ENCODE measurements around the gene MPP7. TPM values are rescaled to one million over a fixed set of nuclear protein-coding genes. Genes with fewer than 3 reads are reported as not detected.

MPP7 gene
- total RNA-seq, 1 experiment from 2014 or later: 0.55 TPM

DNA sequence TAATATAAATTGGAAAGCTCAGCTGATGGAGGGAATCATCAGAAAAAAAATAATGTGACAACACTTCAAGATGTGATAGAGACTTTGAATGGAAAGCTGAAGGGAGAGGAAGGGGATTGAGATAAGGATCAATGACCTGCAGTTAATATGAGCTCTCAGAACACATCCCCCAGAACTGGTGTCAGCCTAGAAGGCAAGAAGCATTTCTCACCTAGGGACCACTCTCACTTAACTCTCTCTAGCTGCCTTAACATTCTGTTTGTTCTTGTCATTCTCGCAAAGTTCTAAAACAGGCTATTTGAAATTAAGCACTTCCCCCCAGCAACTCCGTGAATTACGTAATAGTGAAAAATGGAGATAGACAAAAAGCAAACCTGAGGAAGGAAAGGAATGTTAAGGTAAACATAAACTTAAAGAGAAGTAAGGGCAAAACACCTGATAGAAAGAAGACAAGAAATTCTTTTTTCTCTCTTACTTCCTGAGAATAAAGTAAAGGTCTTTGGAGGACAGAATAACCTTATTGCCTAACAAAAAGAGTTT, 1.2 kb upstream of the MPP7 start:
- no peak for TF ChIP-seq EZH2 (IDR thresholded peaks at IDR 0.05; ENCODE audit: low read depth)
- TF ChIP-seq, protein P1, sequence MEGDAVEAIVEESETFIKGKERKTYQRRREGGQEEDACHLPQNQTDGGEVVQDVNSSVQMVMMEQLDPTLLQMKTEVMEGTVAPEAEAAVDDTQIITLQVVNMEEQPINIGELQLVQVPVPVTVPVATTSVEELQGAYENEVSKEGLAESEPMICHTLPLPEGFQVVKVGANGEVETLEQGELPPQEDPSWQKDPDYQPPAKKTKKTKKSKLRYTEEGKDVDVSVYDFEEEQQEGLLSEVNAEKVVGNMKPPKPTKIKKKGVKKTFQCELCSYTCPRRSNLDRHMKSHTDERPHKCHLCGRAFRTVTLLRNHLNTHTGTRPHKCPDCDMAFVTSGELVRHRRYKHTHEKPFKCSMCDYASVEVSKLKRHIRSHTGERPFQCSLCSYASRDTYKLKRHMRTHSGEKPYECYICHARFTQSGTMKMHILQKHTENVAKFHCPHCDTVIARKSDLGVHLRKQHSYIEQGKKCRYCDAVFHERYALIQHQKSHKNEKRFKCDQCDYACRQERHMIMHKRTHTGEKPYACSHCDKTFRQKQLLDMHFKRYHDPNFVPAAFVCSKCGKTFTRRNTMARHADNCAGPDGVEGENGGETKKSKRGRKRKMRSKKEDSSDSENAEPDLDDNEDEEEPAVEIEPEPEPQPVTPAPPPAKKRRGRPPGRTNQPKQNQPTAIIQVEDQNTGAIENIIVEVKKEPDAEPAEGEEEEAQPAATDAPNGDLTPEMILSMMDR (conservative IDR thresholded peaks at IDR 0.05): no peak
- Histone ChIP-seq H2AFZ (no peak overlapping the region), H3K79me2 (ENCODE audit: low read depth) (no peaks in the 10 kb centered on the region), H3K27ac (no peak overlapping the region), H4K20me1 (ENCODE audit: insufficient read depth) (no peaks in the 10 kb centered on the region), H3K9me3 (ENCODE audit: insufficient read depth, low read depth) (no peaks in the 10 kb centered on the region), H3K9me2 (ENCODE audit: insufficient read depth) (no peaks in the 10 kb centered on the region), H3F3A (ENCODE audit: insufficient read depth, low read depth) (no peaks in the 10 kb centered on the region), H3K4me3 (no peak overlapping the region; the same call in 1 of the 2 replicates), H3K36me3 (ENCODE audit: low read depth) (no peaks in the 10 kb centered on the region), H3K4me1 (replicated peaks; ENCODE audit: insufficient read depth) (no peaks in the 10 kb centered on the region), H3K27me3 (ENCODE audit: insufficient read depth, low read depth) (peaks cover 30% of the 10 kb centered on the region; the same call in 1 of the 2 replicates), H3K4me2 (peak overlapping the region; percentile 89)
- no peak for DNase-seq
- CTCF ChIA-PET: no interaction called here
- POLR2A ChIA-PET (ENCODE audit: unreplicated experiment): no interaction called here
- no TSS peak for BruUV-seq (replicated peaks)
- intact Hi-C loops (cut with micrococcal nuclease; ENCODE audit: unreplicated experiment): no loop called here

DNA sequence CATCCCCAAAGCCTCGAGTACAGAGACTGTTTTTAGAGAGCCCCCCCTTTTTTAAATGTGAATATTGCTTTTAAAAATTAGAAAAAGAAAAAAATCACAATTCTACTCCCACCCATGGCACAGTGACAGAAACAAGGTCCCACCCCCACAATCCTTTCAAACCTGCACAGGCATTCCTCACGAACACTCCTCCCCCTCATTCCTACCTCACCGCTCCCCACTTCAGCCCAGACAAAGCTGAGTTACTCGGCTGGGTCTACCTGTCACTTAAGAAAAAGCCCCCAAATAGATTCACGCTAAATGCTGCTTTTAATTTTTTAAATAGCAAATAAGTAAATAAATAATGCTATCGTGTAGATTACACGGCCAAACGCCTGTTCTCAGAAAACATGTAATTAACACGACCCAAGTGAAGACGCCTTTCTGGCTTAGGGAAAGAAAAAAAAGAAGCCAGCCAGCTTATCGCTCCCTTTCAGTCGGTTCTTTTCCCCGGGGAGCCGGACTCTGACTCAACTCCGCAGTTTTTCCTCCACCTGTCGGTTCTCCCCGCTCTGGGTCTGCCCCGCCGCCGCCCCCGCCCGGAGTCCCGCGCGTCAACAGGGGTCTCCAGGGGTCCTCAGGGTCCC, 739 bp downstream of the MPP7 start:
- Histone ChIP-seq H3K4me2 (peak overlapping the region; percentile 89; the same call in 1 of the 2 replicates), H3K4me1 (replicated peaks; ENCODE audit: insufficient read depth) (no peaks in the 10 kb centered on the region), H3K9me3 (ENCODE audit: insufficient read depth, low read depth) (no peaks in the 10 kb centered on the region), H4K20me1 (ENCODE audit: insufficient read depth) (no peaks in the 10 kb centered on the region), H3K4me3 (peak overlapping the region; percentile 79; the same call in 1 of the 2 replicates), H3K36me3 (ENCODE audit: low read depth) (no peaks in the 10 kb centered on the region), H3K79me2 (ENCODE audit: low read depth) (no peaks in the 10 kb centered on the region), H3F3A (ENCODE audit: insufficient read depth, low read depth) (no peaks in the 10 kb centered on the region), H3K27ac (no peak overlapping the region), H2AFZ (no peak overlapping the region), H3K27me3 (ENCODE audit: insufficient read depth, low read depth) (peaks cover 37% of the 10 kb centered on the region), H3K9me2 (ENCODE audit: insufficient read depth) (no peaks in the 10 kb centered on the region)
- TF ChIP-seq, protein P1 (conservative IDR thresholded peaks at IDR 0.05): no peak
- no peak for TF ChIP-seq EZH2 (IDR thresholded peaks at IDR 0.05; ENCODE audit: low read depth)
- ChIA-PET POLR2A (ENCODE audit: unreplicated experiment) (no interaction called here), CTCF (no interaction called here)
- intact Hi-C loops (cut with micrococcal nuclease; ENCODE audit: unreplicated experiment): no loop called here
- no TSS peak for BruUV-seq (replicated peaks)
- no peak for DNase-seq

DNA sequence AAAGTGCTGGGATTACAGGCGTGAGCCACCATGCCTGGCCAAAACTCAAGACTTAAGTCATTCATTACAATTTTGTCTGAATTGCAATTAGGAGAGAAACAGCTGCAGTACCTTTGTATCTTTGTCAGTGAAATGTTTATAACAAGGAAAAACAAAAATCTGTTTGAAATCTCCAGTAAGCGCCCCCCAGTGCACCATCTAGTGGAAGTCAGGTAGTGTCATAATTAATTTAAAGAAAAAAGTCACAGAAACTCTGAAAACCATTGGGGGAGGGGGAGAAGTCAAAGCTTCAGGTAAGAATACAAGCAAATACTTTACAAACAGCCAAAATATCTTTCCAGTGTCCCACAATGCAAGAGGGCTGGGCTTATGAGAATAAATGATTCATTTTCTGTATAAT, 2.8 kb downstream of the MPP7 start:
- CTCF ChIA-PET: no interaction called here
- H3K9me3 ChIP-seq (ENCODE audit: insufficient read depth, low read depth): no peaks in the 10 kb centered on the region
- DNase-seq: no peak

More for the DNA sequence above, 2.8 kb downstream of the MPP7 start:
- intact Hi-C loops (cut with micrococcal nuclease; ENCODE audit: unreplicated experiment): no loop called here
- no peaks in the 10 kb centered on the region for H3K36me3 ChIP-seq (ENCODE audit: low read depth)
- H3K79me2 ChIP-seq (ENCODE audit: low read depth): no peaks in the 10 kb centered on the region
- H3F3A ChIP-seq (ENCODE audit: insufficient read depth, low read depth): no peaks in the 10 kb centered on the region
- POLR2A ChIA-PET (ENCODE audit: unreplicated experiment): no interaction called here
- H3K27me3 ChIP-seq (ENCODE audit: insufficient read depth, low read depth): peaks cover 50% of the 10 kb centered on the region
- no peak overlapping the region for H3K4me3 ChIP-seq
- no peak overlapping the region for H2AFZ ChIP-seq
- H3K9me2 ChIP-seq (ENCODE audit: insufficient read depth): no peaks in the 10 kb centered on the region
- H3K27ac ChIP-seq: no peak overlapping the region
- H4K20me1 ChIP-seq (ENCODE audit: insufficient read depth): no peaks in the 10 kb centered on the region
- TF ChIP-seq EZH2 (IDR thresholded peaks at IDR 0.05; ENCODE audit: low read depth): no peak
- TF ChIP-seq, protein P1 (conservative IDR thresholded peaks at IDR 0.05): no peak
- no peak overlapping the region for H3K4me2 ChIP-seq
- no TSS peak for BruUV-seq (replicated peaks)
- no peaks in the 10 kb centered on the region for H3K4me1 ChIP-seq (replicated peaks; ENCODE audit: insufficient read depth)

Measured in PC-9 (cell line).